Central memory CD4-positive, alpha-beta T cell (primary cell): ENCODE data around the gene FOXJ2.
"Not testable (repeated sequence)": the region's sequence is repeated elsewhere in the genome, so short reads cannot be mapped to it uniquely, and the experiment has no call there.

ENCODE experiments used
- DNase-seq: peaks from one replicate; pipeline ENCODE4 v3.0.0; 2022

Gene FOXJ2

DNA sequence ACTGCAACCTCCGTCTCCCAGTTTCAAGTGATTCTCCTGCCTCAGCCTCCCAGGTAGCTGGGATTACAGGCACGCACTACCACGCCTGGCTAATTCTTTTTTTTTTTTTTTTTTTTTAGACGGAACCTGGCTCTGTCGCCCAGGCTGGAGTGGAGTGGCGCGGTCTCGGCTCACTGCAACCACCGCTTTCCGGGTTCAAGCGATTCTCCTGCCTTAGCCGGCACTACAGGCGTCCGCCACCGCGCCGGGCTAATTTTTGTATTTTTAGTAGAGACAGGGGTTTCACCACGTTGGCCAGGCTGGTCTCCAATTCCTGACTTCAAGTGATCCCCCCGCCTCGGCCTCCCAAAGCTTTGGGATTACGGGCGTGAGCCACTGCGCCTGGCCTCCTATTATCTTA, 1.5 kb upstream of the FOXJ2 start:
- DNase-seq: not testable (repeated sequence)

DNA sequence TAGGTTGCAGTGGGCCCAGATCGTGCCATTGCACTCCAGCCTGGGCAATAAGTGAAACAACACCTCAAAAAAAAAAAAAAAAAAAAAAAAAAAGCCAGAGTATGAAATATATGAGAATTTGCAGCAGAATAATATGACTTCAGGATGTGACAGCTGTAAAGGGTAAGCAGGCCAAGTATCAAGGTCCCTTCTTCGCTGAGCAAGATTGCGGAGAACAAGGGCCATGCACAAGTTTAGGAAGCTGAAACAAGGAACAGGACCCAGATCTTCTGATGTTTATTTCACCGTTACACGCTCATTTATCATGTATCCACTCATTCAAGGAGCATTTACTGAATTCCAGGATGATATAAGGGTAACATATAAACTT, 659 bp upstream of the FOXJ2 start:
- no peak for DNase-seq

DNA sequence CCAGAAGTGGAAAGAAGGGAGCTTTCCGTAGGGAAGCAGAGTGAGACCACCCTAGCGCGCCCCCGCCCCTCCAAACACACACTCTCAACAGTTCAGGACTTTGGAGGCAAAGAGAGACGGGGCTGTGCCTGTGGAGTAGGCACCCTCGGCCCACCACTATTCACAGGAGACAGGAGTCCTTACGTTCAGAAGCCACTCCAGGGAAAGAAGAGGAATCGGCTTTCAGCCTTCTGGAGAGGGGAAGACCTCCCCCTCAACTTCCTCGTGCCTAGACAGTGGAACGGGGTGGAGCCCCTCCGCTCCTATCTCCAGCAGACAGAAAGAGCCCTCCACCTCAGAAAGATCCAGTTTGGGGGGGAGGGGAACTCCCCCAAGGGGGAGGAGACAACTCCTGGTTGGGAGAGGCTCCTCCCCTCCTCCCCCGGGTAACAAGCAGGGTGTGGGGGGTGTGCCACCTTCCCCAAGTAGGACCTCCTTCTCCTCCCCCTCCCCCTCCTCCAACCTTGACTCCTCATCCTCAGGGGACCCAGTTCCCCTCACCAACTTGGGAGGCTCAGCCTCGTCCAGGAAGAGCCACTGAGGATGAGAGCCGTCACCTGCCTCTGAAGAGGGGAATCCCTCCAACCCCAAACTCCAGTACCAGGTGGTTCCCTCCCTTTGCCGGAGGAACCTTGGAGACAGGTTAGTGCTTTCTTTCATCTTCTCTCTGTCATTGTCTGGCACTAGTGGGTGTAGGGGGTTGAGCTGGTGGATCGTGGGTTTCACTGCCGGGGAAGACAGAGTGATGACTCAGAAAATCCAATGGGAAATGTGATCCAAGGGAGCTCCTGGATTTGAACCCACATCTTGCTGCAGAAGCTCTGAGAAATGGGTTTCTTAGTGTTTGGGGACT, 883 bp downstream of the FOXJ2 start:
- DNase-seq: peak; percentile 52

DNA sequence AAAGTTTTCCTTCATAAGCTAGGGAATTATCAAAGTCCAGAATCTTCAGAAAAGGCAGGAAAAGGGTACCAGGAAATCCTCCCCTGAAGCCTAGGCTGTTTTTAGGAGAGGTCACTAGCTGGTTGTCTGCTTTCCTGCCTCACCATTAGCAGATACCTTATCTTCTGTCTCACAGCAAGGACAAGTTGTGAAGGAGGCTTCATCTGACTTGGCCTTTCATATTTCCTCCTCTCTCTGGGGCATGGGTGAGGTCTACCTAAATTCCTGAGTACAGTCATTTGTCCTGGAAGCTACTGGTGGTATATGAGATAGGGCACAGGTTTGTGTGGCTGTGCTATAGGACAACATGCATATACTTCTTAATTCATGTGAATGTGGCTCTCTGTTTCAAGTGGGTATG, 2.3 kb downstream of the FOXJ2 start:
- no peak for DNase-seq

DNA sequence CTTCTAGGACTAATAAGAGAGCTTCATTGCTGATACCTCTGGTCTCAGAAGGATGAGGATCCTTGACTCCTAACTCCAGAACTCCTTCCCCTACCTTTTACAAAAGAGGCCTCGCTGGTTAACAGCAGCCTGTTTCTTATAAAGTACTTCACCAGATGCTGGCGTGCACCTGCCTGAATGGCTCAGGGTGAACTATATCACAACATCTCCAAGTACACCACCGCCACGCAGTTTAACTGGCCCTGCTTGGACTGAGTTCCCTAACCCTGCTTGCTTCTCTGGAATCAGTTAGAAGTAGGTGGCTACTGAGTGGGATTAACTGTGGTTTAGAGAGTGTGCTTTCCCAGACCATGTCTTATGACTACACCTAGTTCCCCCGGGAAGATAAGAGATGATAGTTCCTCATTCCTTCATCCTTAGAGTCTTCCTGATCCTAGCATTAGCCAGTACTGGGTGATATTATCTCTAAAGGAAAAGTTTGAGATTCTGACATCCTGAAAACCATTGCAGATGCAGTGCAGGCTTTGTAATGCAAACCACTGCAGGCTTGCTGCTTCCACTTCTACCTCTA, 3.0 kb downstream of the FOXJ2 start:
- DNase-seq: no peak

DNA sequence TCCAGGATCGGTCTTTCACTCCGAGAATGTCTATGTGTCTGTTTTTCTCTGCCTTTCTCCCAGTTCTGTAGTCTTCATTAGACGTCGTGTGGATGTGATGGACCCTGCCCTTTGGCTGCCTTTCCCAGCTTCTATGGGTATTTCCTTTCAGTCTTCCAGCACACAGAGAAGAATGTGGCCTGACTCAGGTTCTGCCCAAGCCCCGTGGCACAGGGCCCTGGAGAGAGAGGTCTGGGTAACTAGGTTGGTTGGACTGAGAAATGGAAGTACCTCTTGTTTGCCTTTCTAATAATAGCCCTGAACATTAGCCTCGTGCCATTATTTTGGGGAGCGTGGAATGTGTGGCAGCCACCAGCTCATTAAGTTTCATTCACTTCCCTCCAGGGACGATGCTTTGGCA, 3.8 kb downstream of the FOXJ2 start:
- DNase-seq: no peak

DNA sequence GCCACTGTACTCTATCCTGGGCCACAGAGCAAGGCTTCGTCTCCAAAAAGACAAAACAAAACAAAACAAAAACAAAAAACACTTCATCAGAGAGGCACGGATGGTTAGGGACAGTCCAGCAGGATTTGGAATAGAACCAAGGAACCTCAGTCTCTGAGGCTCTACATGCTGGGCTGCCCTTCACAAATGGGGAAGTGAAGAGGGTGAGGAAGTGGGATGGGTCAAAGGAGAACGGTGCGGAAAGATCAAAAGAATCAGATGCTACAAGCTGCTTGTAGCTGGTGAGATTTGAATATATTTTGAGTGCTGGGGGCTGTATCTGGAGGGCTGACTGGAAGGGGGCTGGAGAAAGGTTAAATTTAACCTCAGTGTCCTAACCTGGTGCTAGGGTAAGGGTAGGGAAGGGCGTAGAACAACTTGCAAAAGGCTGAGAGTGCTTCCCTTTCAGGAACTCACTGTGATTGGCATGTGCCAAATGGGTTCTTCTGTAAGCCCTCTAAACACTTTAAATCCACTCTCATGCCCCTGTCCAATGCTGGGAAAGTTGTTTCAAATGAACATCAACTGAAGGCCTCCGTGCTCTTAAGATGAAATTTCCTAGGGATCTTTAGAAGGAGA, 4.6 kb downstream of the FOXJ2 start:
- DNase-seq: no peak

DNA sequence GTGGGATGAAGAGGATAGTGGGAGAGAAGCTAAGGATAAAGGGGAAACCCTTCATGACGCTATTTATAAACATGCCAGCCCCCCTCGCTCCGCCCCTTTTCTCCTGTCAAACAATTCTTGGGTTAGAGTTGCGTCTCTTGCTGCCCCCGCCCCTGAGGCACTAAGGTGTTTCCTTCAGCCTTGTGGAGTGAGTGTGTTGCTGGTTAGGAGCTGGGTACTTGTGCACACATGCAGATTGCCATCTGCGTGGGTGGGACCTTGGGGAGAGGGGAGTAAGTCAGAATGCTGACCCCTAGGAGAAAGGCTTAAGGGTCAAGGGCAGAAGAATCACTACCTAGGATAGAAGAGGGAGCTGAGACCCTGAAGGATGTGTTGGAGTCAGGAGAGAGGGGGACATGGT, 5.4 kb downstream of the FOXJ2 start:
- no peak for DNase-seq

DNA sequence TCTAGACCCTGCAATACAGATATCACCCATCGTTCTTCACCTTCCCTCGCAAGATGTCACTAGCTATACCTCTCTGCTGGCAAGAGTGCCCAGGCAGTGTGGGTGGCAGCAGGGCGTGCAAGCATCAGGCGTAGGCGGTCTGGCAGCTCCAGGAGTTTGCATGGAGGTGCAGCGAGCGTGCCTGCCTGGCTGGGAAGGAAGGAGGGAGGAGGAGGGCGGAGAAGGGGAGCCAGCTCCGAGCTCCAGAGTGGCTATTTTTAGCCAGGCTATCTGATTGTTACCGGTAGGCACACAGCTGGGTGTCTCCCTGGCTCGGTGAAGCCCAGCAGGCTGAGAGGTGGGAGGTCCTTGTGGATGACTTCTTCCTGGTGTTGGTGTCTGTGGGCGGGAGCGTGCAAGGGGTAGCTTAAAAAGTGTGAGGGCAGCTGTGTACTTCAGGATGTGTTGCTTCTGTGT, 6.2 kb downstream of the FOXJ2 start:
- no peak for DNase-seq

DNA sequence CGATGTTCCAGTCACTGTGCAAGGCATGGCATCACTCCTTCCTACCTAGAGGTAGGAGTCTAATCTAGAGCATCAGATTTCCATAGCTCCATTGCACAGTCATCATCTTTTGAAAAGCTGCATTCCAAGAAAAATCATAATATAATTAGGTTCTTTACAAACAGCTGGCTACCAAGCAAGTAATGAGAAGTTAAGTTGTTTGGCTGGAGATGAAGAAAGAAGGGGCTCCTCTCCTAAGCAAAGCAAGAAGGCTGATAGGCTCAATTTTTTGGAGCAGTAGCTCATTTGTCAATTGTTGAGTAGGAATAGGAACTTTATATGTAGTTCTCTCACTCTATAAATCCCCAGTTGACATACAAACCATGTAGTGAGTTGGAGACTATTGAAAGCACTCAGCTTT, 8.3 kb downstream of the FOXJ2 start:
- DNase-seq: no peak

DNA sequence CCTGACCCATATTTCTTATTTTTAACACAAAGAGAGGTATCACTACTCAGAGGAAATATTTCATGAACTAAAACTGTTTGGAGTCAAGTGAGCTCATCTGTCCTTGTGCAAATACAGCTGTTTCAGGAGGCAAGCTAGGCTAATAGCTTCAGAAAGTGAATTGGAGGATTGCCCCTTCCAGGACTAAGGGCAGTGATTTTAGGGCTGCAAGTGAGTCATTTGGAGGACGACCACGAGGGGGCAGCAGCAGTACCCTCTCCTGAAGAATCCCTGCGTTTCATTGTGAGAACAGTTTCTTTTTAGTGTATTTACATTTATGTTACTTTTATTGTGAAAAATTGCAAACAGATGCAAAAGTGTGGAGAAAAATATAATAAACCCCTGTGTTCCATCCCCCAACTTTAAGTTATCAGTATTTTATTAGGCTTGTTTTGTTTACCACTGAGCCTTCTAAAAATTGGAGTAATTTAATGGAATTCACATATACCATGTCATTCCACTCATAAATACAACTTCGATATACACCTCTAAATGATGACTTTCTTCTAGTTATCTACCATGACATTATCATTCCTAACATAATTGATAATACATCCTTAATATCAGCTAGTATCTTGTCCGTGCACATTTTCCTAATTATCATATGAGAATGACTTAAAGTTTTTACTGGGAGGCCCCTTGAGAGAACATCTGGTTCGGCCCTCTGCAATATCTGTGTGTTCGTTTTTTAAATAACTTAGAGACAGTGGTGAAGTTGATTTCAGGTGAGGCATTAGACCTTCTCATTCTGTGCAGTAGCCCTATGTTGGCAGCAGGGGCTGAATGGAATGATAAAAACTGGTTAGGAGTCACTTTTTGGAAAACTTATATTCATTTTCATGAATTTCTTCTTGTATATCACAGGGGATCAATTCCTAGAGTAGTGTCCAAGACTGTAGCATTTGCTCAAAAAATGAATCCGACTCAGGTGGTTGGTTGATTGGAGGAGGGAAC, 13.7 kb downstream of the FOXJ2 start:
- peak; percentile 72 for DNase-seq

DNA sequence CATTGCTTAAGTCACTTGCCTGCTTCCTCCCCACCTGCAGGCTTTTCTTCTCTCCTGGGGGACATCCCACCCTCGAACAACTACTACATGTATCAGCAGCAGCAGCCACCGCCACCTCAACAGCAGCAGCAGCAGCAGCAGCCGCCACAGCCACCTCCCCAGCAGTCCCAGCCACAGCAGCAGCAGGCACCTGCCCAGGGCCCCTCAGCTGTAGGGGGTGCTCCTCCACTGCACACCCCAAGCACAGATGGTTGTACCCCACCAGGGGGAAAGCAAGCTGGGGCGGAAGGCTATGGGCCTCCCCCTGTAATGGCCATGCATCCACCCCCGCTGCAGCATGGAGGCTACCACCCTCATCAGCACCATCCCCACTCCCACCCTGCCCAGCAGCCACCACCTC, 15.3 kb downstream of the FOXJ2 start:
- no peak for DNase-seq

DNA sequence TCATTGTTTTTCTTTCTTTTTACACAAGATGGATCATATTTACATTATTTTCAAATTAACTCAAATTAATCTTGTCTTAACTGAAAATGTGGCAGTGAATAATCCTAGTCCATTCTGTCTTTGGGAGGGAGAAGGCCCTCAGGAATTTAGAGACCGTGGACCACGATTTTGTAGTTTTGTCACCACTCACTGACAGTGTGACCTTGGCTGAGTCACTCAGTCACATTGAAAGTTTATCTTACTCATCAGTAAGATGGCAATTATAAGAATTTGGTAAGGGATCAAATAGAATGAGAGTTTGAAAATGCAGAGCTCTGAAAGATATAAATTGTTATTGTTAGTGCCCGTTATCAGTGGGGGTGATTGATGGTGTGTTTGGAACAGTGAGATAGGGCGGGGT, 16.4 kb downstream of the FOXJ2 start:
- no peak for DNase-seq

DNA sequence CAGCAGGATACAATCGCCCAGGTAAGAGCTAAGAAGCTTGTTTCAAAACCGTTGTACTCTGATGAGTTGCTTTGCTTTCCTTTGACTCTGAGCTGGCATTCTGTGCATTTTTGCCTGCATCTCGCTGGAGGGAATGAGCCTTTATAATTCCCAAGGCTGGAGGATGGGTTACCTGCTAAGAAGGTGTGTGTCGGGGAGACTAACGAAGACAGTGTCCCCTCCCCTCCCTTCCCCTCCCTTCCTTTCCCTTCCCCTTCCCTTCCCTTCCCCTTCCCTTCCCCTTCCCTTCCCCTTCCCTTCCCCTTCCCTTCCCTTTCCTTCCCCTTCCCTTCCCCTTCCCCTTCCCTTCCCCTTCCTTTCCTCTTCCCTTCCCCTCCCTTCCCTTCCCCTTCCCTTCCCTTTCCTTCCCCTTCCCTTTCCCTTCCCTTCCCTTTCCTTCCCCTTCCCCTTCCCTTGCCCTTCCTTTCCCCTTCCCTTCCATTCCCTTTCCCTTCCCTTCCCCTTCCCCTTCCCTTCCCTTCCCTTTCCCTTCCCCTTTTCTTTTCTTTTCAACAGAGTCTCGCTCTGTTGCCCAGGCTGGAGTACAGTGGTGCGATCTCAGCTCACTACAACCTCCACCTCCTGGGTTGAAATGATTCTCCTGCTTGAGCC, 18.2 kb downstream of the FOXJ2 start:
- DNase-seq: no peak

DNA sequence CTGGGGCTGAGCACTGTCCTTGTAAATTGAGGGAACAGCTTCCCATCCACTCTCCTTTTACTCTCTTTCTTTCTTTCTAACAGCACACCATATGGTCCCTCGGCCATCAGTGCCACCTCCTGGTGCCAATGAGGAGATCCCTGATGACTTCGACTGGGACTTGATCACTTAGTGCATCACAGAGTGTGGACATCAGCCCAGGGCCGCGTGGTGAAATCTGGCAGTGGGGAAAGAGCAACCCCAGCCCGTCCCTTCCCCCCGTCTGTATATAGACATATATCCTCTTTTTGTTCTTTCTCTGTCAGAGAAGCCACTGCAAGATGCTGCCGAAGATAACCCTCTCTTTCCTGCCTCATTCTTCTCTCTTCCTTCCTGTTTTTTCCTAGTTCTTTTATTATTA, 20.2 kb downstream of the FOXJ2 start:
- no peak for DNase-seq

DNA sequence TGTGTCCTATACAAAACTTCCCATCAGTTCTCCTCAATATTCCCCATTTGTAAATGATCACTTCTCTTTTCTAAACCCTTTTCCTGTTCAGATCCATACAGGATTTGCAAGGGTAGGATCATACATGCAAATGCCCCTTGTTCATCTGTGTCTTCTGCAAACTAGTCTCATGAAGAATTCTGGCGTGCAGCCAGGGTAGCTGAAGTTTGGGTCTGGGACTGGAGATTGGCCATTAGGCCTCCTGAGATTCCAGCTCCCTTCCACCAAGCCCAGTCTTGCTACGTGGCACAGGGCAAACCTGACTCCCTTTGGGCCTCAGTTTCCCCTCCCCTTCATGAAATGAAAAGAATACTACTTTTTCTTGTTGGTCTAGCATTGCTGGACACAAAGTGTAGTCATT, 22.3 kb downstream of the FOXJ2 start:
- DNase-seq: no peak

DNA sequence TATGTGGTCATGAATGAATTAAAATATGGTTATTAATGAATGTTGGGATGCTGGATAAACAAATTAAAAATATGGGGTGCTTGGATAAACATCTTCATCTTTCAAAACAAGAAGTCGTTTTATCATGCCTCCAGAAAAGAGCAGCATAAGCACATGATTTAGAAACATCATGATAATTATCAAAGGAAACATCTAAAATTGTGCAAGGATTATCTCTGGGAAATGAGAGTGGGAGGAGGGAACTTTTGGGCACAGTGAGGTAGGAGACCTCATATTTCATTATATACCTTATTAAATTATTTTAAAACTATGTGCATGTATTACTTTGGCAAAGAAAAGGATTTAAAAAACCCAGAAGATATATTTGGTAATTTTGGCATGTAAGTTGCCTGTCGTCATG, 24.8 kb downstream of the FOXJ2 start:
- DNase-seq: no peak

DNA sequence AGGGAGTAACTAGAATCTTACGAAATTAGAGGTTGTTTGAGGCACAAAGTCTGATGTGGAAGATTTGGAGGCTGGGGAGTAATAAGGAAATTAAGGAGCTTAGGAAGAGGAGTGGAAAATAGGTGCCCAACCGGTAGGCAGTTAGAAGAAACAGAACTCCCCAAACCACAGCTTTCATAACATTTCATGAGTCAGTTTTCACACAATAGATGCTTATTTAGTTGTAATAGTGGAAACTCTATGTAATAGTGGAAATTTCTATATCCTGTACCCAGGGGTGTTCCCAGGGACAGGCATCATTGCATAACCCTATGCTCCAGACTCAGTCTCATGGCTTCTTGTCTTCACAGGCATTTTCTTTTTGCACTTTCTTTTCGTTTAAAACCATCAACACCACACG, 25.3 kb downstream of the FOXJ2 start:
- DNase-seq: no peak

DNA sequence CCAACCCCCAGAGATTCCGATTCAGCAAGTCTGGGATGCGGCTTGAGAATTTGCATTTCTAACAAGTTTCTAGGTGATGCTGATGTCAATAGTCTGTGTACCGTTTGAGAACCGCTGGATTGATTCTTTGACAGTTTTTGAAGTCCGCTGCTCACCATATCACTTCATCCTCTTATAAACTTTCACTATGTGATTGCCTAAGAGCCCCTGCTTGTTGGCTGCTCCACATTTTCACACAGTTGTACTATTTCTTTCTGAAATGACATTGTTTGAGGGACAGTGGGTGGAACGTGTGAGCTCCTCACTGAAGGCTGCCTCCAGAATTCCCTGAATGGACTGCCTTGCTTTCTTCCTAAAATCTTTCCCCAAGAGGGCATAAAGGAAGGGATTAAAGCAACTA, 26.0 kb downstream of the FOXJ2 start:
- DNase-seq: no peak

DNA sequence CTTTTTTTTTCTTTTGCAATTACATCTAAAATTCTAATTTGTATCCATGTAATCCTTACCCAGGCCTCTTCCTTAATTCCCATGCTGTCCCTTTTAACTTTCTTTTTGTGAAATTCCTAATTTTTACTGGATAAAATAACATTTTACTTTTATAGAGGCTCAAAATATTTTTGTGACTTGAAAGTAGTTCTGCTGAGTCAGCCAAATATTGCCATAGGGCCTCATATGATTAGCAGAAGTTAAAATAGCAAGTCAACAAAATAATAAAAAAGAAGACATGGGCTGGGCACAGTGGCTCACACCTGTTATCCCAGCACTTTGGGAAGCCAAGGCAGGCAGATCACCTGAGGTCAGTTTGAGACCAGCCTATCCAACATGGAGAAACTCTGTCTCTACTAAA, 31.6 kb downstream of the FOXJ2 start:
- no peak for DNase-seq

DNA sequence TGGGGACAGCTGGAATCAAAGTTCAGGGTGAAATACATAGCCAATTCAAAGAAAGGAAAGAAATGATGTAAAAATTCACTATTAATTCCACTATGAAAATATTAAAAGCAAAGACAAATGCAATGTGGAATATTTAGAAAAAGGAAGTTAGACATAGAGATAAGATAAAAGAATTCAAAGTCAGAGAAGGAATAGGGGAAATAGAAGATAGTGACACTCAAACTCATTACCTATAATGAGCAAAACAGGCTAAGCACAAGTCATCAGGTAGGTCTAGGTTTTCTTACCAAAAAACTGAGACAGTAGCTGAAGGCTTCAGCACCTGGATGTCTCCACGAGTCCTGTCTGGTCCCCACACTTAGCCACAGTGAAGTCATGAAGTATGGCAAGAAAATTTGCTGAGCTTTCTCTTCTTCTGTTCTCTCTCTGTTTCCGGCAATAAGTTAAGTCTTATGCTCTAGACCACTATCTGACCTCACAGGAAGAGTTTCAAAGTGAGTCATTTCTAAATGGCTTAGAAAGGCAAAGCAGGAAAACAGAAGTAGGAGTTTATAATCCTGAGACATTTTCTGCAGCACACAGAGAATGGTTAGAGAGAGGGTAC, 33.6 kb downstream of the FOXJ2 start, which contains the start of gene C3AR1:
TSS of gene C3AR1 (minus strand) at position 369 of the 604 bp plus-strand sequence. CDS start 6,174 bp downstream, outside the sequence.
- DNase-seq: peak; percentile 82

DNA sequence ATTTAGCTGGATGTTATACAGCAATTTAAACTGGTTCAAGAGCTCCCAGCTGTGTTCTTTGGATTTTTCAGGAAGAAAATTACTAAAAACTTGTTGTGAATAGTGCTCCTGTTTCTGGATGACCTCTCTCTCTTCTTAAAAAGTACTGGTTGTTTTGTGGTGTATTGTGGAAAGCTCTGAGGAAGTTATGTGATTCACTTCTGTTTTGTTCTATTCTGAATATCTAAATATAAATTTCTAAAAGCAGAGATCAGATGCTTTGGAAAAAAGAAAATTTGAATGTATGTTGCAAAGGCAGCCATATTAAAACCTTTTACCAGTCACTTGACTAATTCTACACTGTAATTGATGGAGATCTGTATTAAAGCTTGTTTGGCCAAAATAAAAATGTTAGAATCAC, 37.1 kb downstream of the FOXJ2 start:
- no peak for DNase-seq
